Keratinocyte (primary cell): Measurements from ENCODE around the gene KLRG1. TPM values are rescaled to one million over a fixed set of nuclear protein-coding genes. Genes with fewer than 3 reads are reported as not detected.

Source experiments
- DNase-seq: peaks from one replicate; pipeline ENCODE4 v3.0.0-alpha.2; 2011; ENCODE audit warnings: low read depth, missing footprints, low spot score
- FAIRE-seq: peaks from 2 replicates; lab custom pipeline; 2011; peaks lifted over from hg19 to GRCh38; lab: Jason Lieb, UNC
- H2AFZ ChIP-seq: 2 replicates; pipeline ENCODE4 v1.6.0; 2012; ENCODE audit warnings: low read length, control low read depth, inconsistent platforms; ENCODE audit not compliant: control insufficient read depth
- H3K27ac ChIP-seq: 2 replicates; pipeline ENCODE4 v1.5.1; 2011; ENCODE audit warnings: low read length; ENCODE audit not compliant: control insufficient read depth, insufficient read depth
- H3K27me3 ChIP-seq: 3 replicates; pipeline ENCODE4 v1.6.0; 2011; ENCODE audit warnings: low read length; ENCODE audit not compliant: control insufficient read depth, insufficient read depth; ENCODE audit errors: extremely low read depth
- H3K36me3 ChIP-seq, 2 experiments: 2 replicates in 1 of 2; 3 replicates in 1 of 2; pipeline ENCODE4 v1.5.1; 2011; ENCODE audit warnings: low read length in 2 of 2, mild to moderate bottlenecking in 1 of 2; ENCODE audit not compliant: control insufficient read depth in 2 of 2, insufficient read depth in 2 of 2; ENCODE audit errors: extremely low read depth in 1 of 2
- H3K4me1 ChIP-seq: 3 replicates; pipeline ENCODE4 v1.5.1; 2011; ENCODE audit warnings: low read length; ENCODE audit not compliant: control insufficient read depth, insufficient read depth; ENCODE audit errors: extremely low read depth
- H3K4me2 ChIP-seq: 3 replicates; pipeline ENCODE4 v1.6.0; 2011; ENCODE audit warnings: low read depth, low read length; ENCODE audit not compliant: control insufficient read depth, insufficient read depth; ENCODE audit errors: extremely low read depth
- H3K4me3 ChIP-seq, 3 experiments: fragments of 200-600 bp in 1 of 3; sonication (generic) in 1 of 3; 2 replicates in 2 of 3; 3 replicates in 1 of 3; pipeline ENCODE4 v1.5.1; 2011 to 2016; ENCODE audit warnings: low read length in 3 of 3, mild to moderate bottlenecking in 3 of 3, control low read depth in 2 of 3, inconsistent platforms in 1 of 3, low read depth in 1 of 3, mixed read lengths in 1 of 3, mixed run types in 1 of 3, moderate library complexity in 1 of 3; ENCODE audit not compliant: control insufficient read depth in 2 of 3, insufficient read depth in 2 of 3; ENCODE audit errors: extremely low read depth in 1 of 3
- H3K79me2 ChIP-seq: 2 replicates; pipeline ENCODE4 v1.6.0; 2012; ENCODE audit warnings: low read length; ENCODE audit not compliant: control insufficient read depth, insufficient read depth
- H3K9ac ChIP-seq: 3 replicates; pipeline ENCODE4 v1.6.0; 2011; ENCODE audit warnings: low read length; ENCODE audit not compliant: control insufficient read depth, insufficient read depth; ENCODE audit errors: extremely low read depth
- H3K9me1 ChIP-seq: 3 replicates; pipeline ENCODE4 v1.6.0; 2011; ENCODE audit warnings: low read length; ENCODE audit not compliant: control insufficient read depth, insufficient read depth; ENCODE audit errors: extremely low read depth
- H3K9me3 ChIP-seq: 2 replicates; pipeline ENCODE4 v1.5.1; 2012; ENCODE audit warnings: low read depth, low read length; ENCODE audit not compliant: control insufficient read depth
- H4K20me1 ChIP-seq: 3 replicates; pipeline ENCODE4 v1.6.0; 2011; ENCODE audit warnings: low read length; ENCODE audit not compliant: control insufficient read depth, insufficient read depth; ENCODE audit errors: extremely low read depth
- EZH2 ChIP-seq: IDR thresholded peaks from one replicate; pipeline ENCODE4 v1.6.1; 2012; ENCODE audit warnings: inconsistent platforms, mild to moderate bottlenecking, low read length, moderate library complexity
- dilution Hi-C: fragments of 300-500 bp; cut with MboI; formaldehyde crosslinking; loops from one replicate; pipeline ENCODE4 v1.7.0; 2020; ENCODE audit warnings: low sequenced_read_pairs; ENCODE audit not compliant: extremely low pct_ligation_motif_present
- polyA plus RNA-seq, 5 experiments: library from polyadenylated mRNA; depleted of rRNA in 3 of 5; stranded (reverse) in 3 of 5; stranded (forward) in 1 of 5; unstranded in 1 of 5; fragments of >200 nt; gene quantifications; 1 replicate in 1 of 5; 2 replicates in 3 of 5; 3 replicates in 1 of 5; pipeline versions ENCODE4 v1.2.1 to v1.2.3, GENCODE V29; 2011 to 2012; ENCODE audit warnings: missing spikeins in 2 of 5, low read depth in 1 of 5, low replicate concordance in 1 of 5
- TF ChIP-seq, protein P1 (sequence below), 3 experiments: IDR thresholded peaks in 1 of 3; conservative IDR thresholded peaks in 1 of 3; optimal IDR thresholded peaks in 1 of 3; 2 replicates in 2 of 3; 3 replicates in 1 of 3; pipeline versions ENCODE3 to v1.5.1; 2011; ENCODE audit warnings: low read length in 3 of 3, mild to moderate bottlenecking in 3 of 3, moderate library complexity in 2 of 3, control low read depth in 1 of 3, inconsistent platforms in 1 of 3; ENCODE audit not compliant: insufficient read depth in 2 of 3; ENCODE audit errors: extremely low read depth in 1 of 3

Gene KLRG1
- polyA plus RNA-seq, 1 donor (not counting 4 experiments of a cell fraction or from before 2014, with no cell fraction given), result 0.39 TPM

DNA sequence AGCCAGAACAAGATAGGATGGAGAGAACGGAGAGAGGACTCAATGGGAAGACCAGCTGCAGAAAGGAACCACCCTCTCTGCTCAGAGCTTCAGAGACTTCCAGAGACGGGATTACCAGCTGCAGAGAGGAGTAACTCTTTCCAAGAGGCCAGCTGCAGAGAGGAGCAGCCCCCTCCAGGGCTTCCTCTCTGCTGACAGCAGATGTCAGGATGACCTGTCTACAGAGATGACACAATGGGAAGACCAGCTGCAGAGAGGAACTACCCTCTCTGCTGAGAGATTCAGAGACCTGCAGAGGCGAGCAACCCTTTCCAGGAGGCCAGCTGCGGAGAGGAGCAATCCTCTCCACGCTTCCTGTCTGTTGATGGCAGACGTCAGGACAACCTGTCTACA is 61.8 kb downstream of the KLRG1 start:
- peaks cover 4% of the 10 kb centered on the region for H3K27me3 ChIP-seq
- no peaks in the 10 kb centered on the region for H3K9me3 ChIP-seq
- no peak overlapping the region for H3K4me3 ChIP-seq
- dilution Hi-C loops, result no loop called here
- no peaks in the 10 kb centered on the region for H3K36me3 ChIP-seq
- TF ChIP-seq EZH2, result no peak
- TF ChIP-seq, protein P1, sequence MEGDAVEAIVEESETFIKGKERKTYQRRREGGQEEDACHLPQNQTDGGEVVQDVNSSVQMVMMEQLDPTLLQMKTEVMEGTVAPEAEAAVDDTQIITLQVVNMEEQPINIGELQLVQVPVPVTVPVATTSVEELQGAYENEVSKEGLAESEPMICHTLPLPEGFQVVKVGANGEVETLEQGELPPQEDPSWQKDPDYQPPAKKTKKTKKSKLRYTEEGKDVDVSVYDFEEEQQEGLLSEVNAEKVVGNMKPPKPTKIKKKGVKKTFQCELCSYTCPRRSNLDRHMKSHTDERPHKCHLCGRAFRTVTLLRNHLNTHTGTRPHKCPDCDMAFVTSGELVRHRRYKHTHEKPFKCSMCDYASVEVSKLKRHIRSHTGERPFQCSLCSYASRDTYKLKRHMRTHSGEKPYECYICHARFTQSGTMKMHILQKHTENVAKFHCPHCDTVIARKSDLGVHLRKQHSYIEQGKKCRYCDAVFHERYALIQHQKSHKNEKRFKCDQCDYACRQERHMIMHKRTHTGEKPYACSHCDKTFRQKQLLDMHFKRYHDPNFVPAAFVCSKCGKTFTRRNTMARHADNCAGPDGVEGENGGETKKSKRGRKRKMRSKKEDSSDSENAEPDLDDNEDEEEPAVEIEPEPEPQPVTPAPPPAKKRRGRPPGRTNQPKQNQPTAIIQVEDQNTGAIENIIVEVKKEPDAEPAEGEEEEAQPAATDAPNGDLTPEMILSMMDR (optimal IDR thresholded peaks at IDR 0.05 in 1 of 3, IDR thresholded peaks at IDR 0.05 in 1 of 3, conservative IDR thresholded peaks at IDR 0.05 in 1 of 3; ENCODE audit: extremely low read depth in 1 of 3, insufficient read depth in 2 of 3, low read length in 3 of 3), result no peak
- DNase-seq (no peak), FAIRE-seq (no peak)
- no peak overlapping the region for H3K27ac ChIP-seq
- no peak overlapping the region for H3K9ac ChIP-seq
- H3K4me1 ChIP-seq, result no peaks in the 10 kb centered on the region
- H3K4me2 ChIP-seq, result no peak overlapping the region
- H3K79me2 ChIP-seq, result no peaks in the 10 kb centered on the region
- H4K20me1 ChIP-seq, result no peaks in the 10 kb centered on the region
- H2AFZ ChIP-seq, result no peak overlapping the region
- H3K9me1 ChIP-seq, result no peaks in the 10 kb centered on the region

DNA sequence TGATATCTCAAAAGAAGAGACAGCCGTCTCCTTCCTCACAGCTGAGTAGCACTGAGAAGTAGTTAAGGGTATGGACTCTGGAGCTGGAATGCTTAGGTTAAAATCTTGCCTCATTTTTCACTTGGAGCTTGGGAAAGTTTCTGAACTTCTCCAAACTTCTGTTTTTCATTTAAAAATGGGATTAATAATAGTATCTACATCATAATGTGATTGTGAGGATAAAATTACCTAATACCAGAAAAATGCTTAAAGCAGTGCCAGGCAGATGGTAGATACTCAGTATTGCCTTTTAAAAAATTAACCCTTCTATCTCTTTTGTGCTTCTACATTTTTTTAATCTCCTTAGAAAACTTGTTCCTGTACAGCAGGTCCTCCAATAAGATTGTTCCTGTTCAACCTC is 63.3 kb downstream of the KLRG1 start:
- no peaks in the 10 kb centered on the region for H3K9me3 ChIP-seq
- FAIRE-seq (no peak), DNase-seq (no peak)
- H3K4me1 ChIP-seq, result no peaks in the 10 kb centered on the region
- no peak overlapping the region for H3K9ac ChIP-seq
- no peak overlapping the region for H3K27ac ChIP-seq
- H3K36me3 ChIP-seq, result no peaks in the 10 kb centered on the region
- H3K27me3 ChIP-seq, result peaks cover 4% of the 10 kb centered on the region
- H3K4me2 ChIP-seq, result no peak overlapping the region
- H4K20me1 ChIP-seq, result no peaks in the 10 kb centered on the region
- no peak overlapping the region for H2AFZ ChIP-seq
- TF ChIP-seq, protein P1 (optimal IDR thresholded peaks at IDR 0.05 in 1 of 3, IDR thresholded peaks at IDR 0.05 in 1 of 3, conservative IDR thresholded peaks at IDR 0.05 in 1 of 3; ENCODE audit: extremely low read depth in 1 of 3, insufficient read depth in 2 of 3, low read length in 3 of 3), result no peak
- TF ChIP-seq EZH2, result no peak
- H3K79me2 ChIP-seq, result no peaks in the 10 kb centered on the region
- dilution Hi-C loops, result no loop called here
- no peak overlapping the region for H3K4me3 ChIP-seq
- H3K9me1 ChIP-seq, result no peaks in the 10 kb centered on the region

Other genes with a start within 250 kb of the KLRG1 start
- 81.1 to 240 TPM (median 98.7 TPM) in 3 replicates for gene A2ML1, start 166.9 kb upstream of the KLRG1 start, polyA plus RNA-seq
- 10.4 to 12.4 TPM (median 11.0 TPM) in 3 replicates for gene PHC1, start 75.0 kb upstream of the KLRG1 start, polyA plus RNA-seq
- 107 to 158 TPM (median 127 TPM) in 3 replicates for gene M6PR, start 39.9 kb upstream of the KLRG1 start, polyA plus RNA-seq
- 0.20 to 0.49 TPM (median 0.32 TPM) in 3 replicates for gene A2M, start 126.4 kb downstream of the KLRG1 start, polyA plus RNA-seq
- gene PZP, start 218.8 kb downstream of the KLRG1 start, polyA plus RNA-seq, result not detected in 3 replicates